Measurements from ENCODE around the gene ELL2. TPM values are rescaled to one million over a fixed set of nuclear protein-coding genes. Genes with fewer than 3 reads are reported as not detected.

Gene ELL2
- total and polyA plus RNA-seq, 9 of the 15 experiments (the other 6 are each of a cell fraction or from before 2014, with no cell fraction given): 4.3 to 18.3 (median 14.5) TPM

GRCh38 chr5:95922798-95923197 is 38.9 kb downstream of the ELL2 start (continued):
- no peak for TF ChIP-seq ZNF318 (IDR thresholded peaks at IDR 0.05; ENCODE audit: borderline replicate concordance in 1 of 2, low read depth in 1 of 2)
- TF ChIP-seq EP300 (IDR thresholded peaks at IDR 0.05; ENCODE audit: low read length): no peak
- no peak for TF ChIP-seq ASH1L (IDR thresholded peaks at IDR 0.05; ENCODE audit: borderline replicate concordance, low read depth, partially characterized antibody)
- no peak for TF ChIP-seq TCFL5 (CRISPR knock-in tag; conservative IDR thresholded peaks at IDR 0.05)
- TF ChIP-seq MAFK (IDR thresholded peaks at IDR 0.05; ENCODE audit: low read length): no peak

All from K562 (cell line).